KMS-11 (cell line): ENCODE measurements around the gene RASSF10.

Source experiments
- H2AFZ ChIP-seq: fragments of 200-600 bp; sonication (generic); 2 replicates; pipeline ENCODE4 v1.6.1; 2016; ENCODE audit warnings: antibody characterized with exemption, mixed run types, low read depth
- H3K27ac ChIP-seq: fragments of 200-600 bp; sonication (generic); 2 replicates; pipeline ENCODE4 v1.6.1; 2016; ENCODE audit warnings: mild to moderate bottlenecking, mixed run types
- H3K27me3 ChIP-seq: fragments of 200-600 bp; sonication (generic); 2 replicates; pipeline ENCODE4 v1.6.1; 2017; ENCODE audit warnings: mild to moderate bottlenecking, low read depth, mixed run types, moderate library complexity; ENCODE audit not compliant: insufficient read depth
- H3K36me3 ChIP-seq: fragments of 200-600 bp; sonication (generic); 2 replicates; pipeline ENCODE4 v1.6.1; 2017; ENCODE audit warnings: mild to moderate bottlenecking, mixed run types; ENCODE audit not compliant: insufficient read depth
- H3K4me1 ChIP-seq: fragments of 200-600 bp; sonication (generic); 2 replicates; pipeline ENCODE4 v1.6.1; 2016; ENCODE audit warnings: mild to moderate bottlenecking, low read depth, mixed run types; ENCODE audit not compliant: poor library complexity, severe bottlenecking
- H3K4me2 ChIP-seq: fragments of 200-600 bp; sonication (generic); 2 replicates; pipeline ENCODE4 v1.7.0; 2016; ENCODE audit warnings: mild to moderate bottlenecking, mixed run types
- H3K4me3 ChIP-seq: fragments of 200-600 bp; sonication (generic); IDR thresholded peaks from 2 replicates; pipeline ENCODE4 v1.6.1; 2017; ENCODE audit warnings: low read depth, low read length, mixed read lengths; ENCODE audit not compliant: insufficient read depth
- H3K79me2 ChIP-seq: fragments of 200-600 bp; sonication (generic); 2 replicates; pipeline ENCODE4 v1.6.1; 2016; ENCODE audit warnings: low read depth, mixed run types; ENCODE audit not compliant: insufficient read depth
- H3K9ac ChIP-seq: fragments of 200-600 bp; sonication (generic); 2 replicates; pipeline ENCODE4 v1.6.1; 2016; ENCODE audit warnings: mild to moderate bottlenecking, mixed run types
- H4K20me1 ChIP-seq: fragments of 200-600 bp; sonication (generic); 2 replicates; pipeline ENCODE4 v1.6.1; 2016; ENCODE audit warnings: mild to moderate bottlenecking, mixed run types; ENCODE audit not compliant: insufficient read depth
- CTCF ChIP-seq: fragments of 200-600 bp; sonication (generic); conservative IDR thresholded peaks from 2 replicates; pipeline ENCODE4 v1.6.1; 2017; ENCODE audit warnings: low read depth, mild to moderate bottlenecking, antibody characterized with exemption, low read length, moderate library complexity, mixed read lengths

RASSF10 gene

GRCh38 chr11:12979928-12980689 is 29.0 kb upstream of the RASSF10 start:
- Histone ChIP-seq H3K4me1 (no peaks in the 10 kb centered on the region), H2AFZ (no peak overlapping the region), H3K27ac (no peak overlapping the region), H3K79me2 (no peaks in the 10 kb centered on the region), H3K27me3 (no peaks in the 10 kb centered on the region), H3K36me3 (no peaks in the 10 kb centered on the region), H3K4me3 (no peak overlapping the region), H3K9ac (no peak overlapping the region), H4K20me1 (no peaks in the 10 kb centered on the region), H3K4me2 (no peak overlapping the region)
- TF ChIP-seq CTCF: no peak

GRCh38 chr11:12981676-12982522 is 27.2 kb upstream of the RASSF10 start:
- Histone ChIP-seq H3K9ac (no peak overlapping the region), H3K4me1 (no peaks in the 10 kb centered on the region), H3K4me3 (no peak overlapping the region), H3K27me3 (no peaks in the 10 kb centered on the region), H3K36me3 (no peaks in the 10 kb centered on the region), H4K20me1 (no peaks in the 10 kb centered on the region), H2AFZ (no peak overlapping the region), H3K27ac (no peak overlapping the region), H3K4me2 (no peak overlapping the region), H3K79me2 (no peaks in the 10 kb centered on the region)
- no peak for TF ChIP-seq CTCF

GRCh38 chr11:12983336-12983735 is 25.8 kb upstream of the RASSF10 start:
- no peaks in the 10 kb centered on the region for H4K20me1 ChIP-seq
- H3K36me3 ChIP-seq: no peaks in the 10 kb centered on the region
- H3K27ac ChIP-seq: no peak overlapping the region
- TF ChIP-seq CTCF: no peak
- H3K4me2 ChIP-seq: no peak overlapping the region
- no peaks in the 10 kb centered on the region for H3K4me1 ChIP-seq
- H2AFZ ChIP-seq: no peak overlapping the region
- H3K4me3 ChIP-seq: no peak overlapping the region
- H3K79me2 ChIP-seq: no peaks in the 10 kb centered on the region
- no peaks in the 10 kb centered on the region for H3K27me3 ChIP-seq
- no peak overlapping the region for H3K9ac ChIP-seq

GRCh38 chr11:12986194-12986898 is 22.8 kb upstream of the RASSF10 start:
- Histone ChIP-seq H3K4me2 (no peak overlapping the region), H3K4me1 (no peaks in the 10 kb centered on the region), H3K27me3 (no peaks in the 10 kb centered on the region), H3K27ac (no peak overlapping the region), H3K36me3 (no peaks in the 10 kb centered on the region), H4K20me1 (no peaks in the 10 kb centered on the region), H3K79me2 (no peaks in the 10 kb centered on the region), H3K4me3 (no peak overlapping the region), H2AFZ (no peak overlapping the region), H3K9ac (no peak overlapping the region)
- TF ChIP-seq CTCF: no peak
